Measurements from ENCODE around the gene KCNJ3. TPM values are rescaled to one million over a fixed set of nuclear protein-coding genes. Genes with fewer than 3 reads are reported as not detected.

Gene KCNJ3
- total and polyA plus RNA-seq, 2 donors (not counting 1 experiment from before 2014, with no cell fraction given), result 0.01 TPM; not detected in 1

- ChIA-PET POLR2A (no interaction called here), CTCF (no interaction called here)
- no peak overlapping the region for H3K27ac ChIP-seq (ENCODE audit: low read length in 2 of 2)
Observed at GRCh38 chr2:154693741-154694340, 4.7 kb upstream of the KCNJ3 start.

GRCh38 chr2:154694881-154695280, 3.6 kb upstream of the KCNJ3 start:
- Histone ChIP-seq H2AFZ (ENCODE audit: insufficient read depth, low read depth, low read length, poor library complexity, severe bottlenecking) (no peak overlapping the region), H3K4me2 (replicated peaks; ENCODE audit: low read depth, low read length, poor library complexity, severe bottlenecking) (no peak overlapping the region), H3K9me3 (ENCODE audit: control extremely low read depth in 1 of 3, control insufficient read depth in 2 of 3, insufficient read depth in 1 of 3, low read length in 2 of 3) (peaks cover 0 to 20% (median 0%) of the 10 kb centered on the region in 3 donors), H3K36me3 (replicated peaks in 1 of 2; ENCODE audit: control extremely low read depth in 1 of 2, control insufficient read depth in 1 of 2, extremely low read depth in 1 of 2, insufficient read depth in 2 of 2, low read length in 1 of 2) (no peaks in the 10 kb centered on the region), H3K27me3 (replicated peaks in 1 of 4; ENCODE audit: control extremely low read depth in 1 of 4, control insufficient read depth in 3 of 4, insufficient read depth in 4 of 4, low read length in 3 of 4) (peaks cover 0 to 16% (median 5%) of the 10 kb centered on the region in 4 experiments), H3K9ac (ENCODE audit: low read length) (no peak overlapping the region), H3K27ac (ENCODE audit: low read length in 2 of 2) (no peak overlapping the region), H3K4me3 (ENCODE audit: control extremely low read depth in 1 of 5, extremely low read depth in 1 of 5, insufficient read depth in 1 of 5, low read depth in 2 of 5, low read length in 4 of 5) (no peak overlapping the region), H3K4me1 (ENCODE audit: control insufficient read depth in 2 of 2, insufficient read depth in 2 of 2, low read length in 2 of 2) (no peaks in the 10 kb centered on the region), H4K20me1 (ENCODE audit: control insufficient read depth, insufficient read depth, low read length, poor library complexity, severe bottlenecking) (no peaks in the 10 kb centered on the region), H3K79me2 (ENCODE audit: control insufficient read depth, insufficient read depth, low read length) (no peaks in the 10 kb centered on the region)
- no peak for TF ChIP-seq EZH2 (IDR thresholded peaks at IDR 0.05; ENCODE audit: borderline replicate concordance, insufficient read depth, low read depth, low read length, poor library complexity, severe bottlenecking)
- TF ChIP-seq CTCF (IDR thresholded peaks at IDR 0.05), result no peak
- ChIA-PET POLR2A (no interaction called here), CTCF (no interaction called here)
- Mint-ChIP-seq H3K27ac (no peak overlapping the region), H3K4me1 (peaks cover 3% of the 10 kb centered on the region), H3K9me3 (ENCODE audit: insufficient read depth) (no peaks in the 10 kb centered on the region), H3K4me3 (no peak overlapping the region), H3K27me3 (peaks cover 26% of the 10 kb centered on the region)
- no CpG with 5 or more reads among the region's 3 CpGs for WGBS (ENCODE audit: insufficient coverage)
- intact Hi-C loops (cut with micrococcal nuclease), result no loop called here
- ATAC-seq (ENCODE audit: low read depth) (no peak), DNase-seq (no peak)

More at GRCh38 chr2:154693741-154694340, 4.7 kb upstream of the KCNJ3 start:
- Histone ChIP-seq H3K9ac (ENCODE audit: low read length) (no peak overlapping the region), H3K9me3 (ENCODE audit: control extremely low read depth in 1 of 3, control insufficient read depth in 2 of 3, insufficient read depth in 1 of 3, low read length in 2 of 3) (peaks cover 0 to 12% (median 0%) of the 10 kb centered on the region in 3 donors), H3K27me3 (replicated peaks in 1 of 4; ENCODE audit: control extremely low read depth in 1 of 4, control insufficient read depth in 3 of 4, insufficient read depth in 4 of 4, low read length in 3 of 4) (peaks cover 0 to 8% (median 5%) of the 10 kb centered on the region in 4 experiments), H3K4me3 (ENCODE audit: control extremely low read depth in 1 of 5, extremely low read depth in 1 of 5, insufficient read depth in 1 of 5, low read depth in 2 of 5, low read length in 4 of 5) (no peak overlapping the region), H2AFZ (ENCODE audit: insufficient read depth, low read depth, low read length, poor library complexity, severe bottlenecking) (no peak overlapping the region), H3K36me3 (replicated peaks in 1 of 2; ENCODE audit: control extremely low read depth in 1 of 2, control insufficient read depth in 1 of 2, extremely low read depth in 1 of 2, insufficient read depth in 2 of 2, low read length in 1 of 2) (no peaks in the 10 kb centered on the region), H3K79me2 (ENCODE audit: control insufficient read depth, insufficient read depth, low read length) (no peaks in the 10 kb centered on the region), H3K4me2 (replicated peaks; ENCODE audit: low read depth, low read length, poor library complexity, severe bottlenecking) (no peak overlapping the region), H3K4me1 (ENCODE audit: control insufficient read depth in 2 of 2, insufficient read depth in 2 of 2, low read length in 2 of 2) (no peaks in the 10 kb centered on the region), H4K20me1 (ENCODE audit: control insufficient read depth, insufficient read depth, low read length, poor library complexity, severe bottlenecking) (no peaks in the 10 kb centered on the region)
- DNase-seq (no peak), ATAC-seq (ENCODE audit: low read depth) (no peak)
- H3K4me1 Mint-ChIP-seq, result peaks cover under 1% of the 10 kb centered on the region
- H3K9me3 Mint-ChIP-seq (ENCODE audit: insufficient read depth), result no peaks in the 10 kb centered on the region
- H3K27ac Mint-ChIP-seq, result no peak overlapping the region
- WGBS (ENCODE audit: insufficient coverage), result no CpG with 5 or more reads among the region's 3 CpGs
- no peak overlapping the region for H3K4me3 Mint-ChIP-seq
- H3K27me3 Mint-ChIP-seq, result peaks cover 17% of the 10 kb centered on the region
- TF ChIP-seq EZH2 (IDR thresholded peaks at IDR 0.05; ENCODE audit: borderline replicate concordance, insufficient read depth, low read depth, low read length, poor library complexity, severe bottlenecking) (no peak), CTCF (IDR thresholded peaks at IDR 0.05) (no peak)
- intact Hi-C loops (cut with micrococcal nuclease), result no loop called here

Measured in B cell (primary cell).